CD4-positive, alpha-beta T cell (primary cell): ENCODE data around the gene CABP4. TPM values are rescaled to one million over a fixed set of nuclear protein-coding genes. Genes with fewer than 3 reads are reported as not detected.

Experiments used
- ATAC-seq: fragments of 200-7000 bp; cut with Tn5 transposase; one replicate; pipeline ENCODE4 v1.10.0; 2022; ENCODE audit warnings: mild to moderate bottlenecking; ENCODE audit not compliant: poor library complexity
- CTCF ChIA-PET: fragments of 350-600 bp; sonication (Branson Sonifier 250); formaldehyde crosslinking; loops from one replicate; lab custom pipeline; 2021; ENCODE audit warnings: antibody characterized with exemption, inconsistent platforms; lab: Charles Lee
- POLR2A ChIA-PET: fragments of 350-600 bp; sonication (Branson Sonifier 250); formaldehyde crosslinking; loops from one replicate; lab custom pipeline; 2021; ENCODE audit warnings: antibody characterized with exemption, inconsistent platforms; lab: Charles Lee
- DNase-seq, 14 experiments: peaks; one replicate each; pipeline ENCODE4 v3.0.0-alpha.2; 2013 to 2020; ENCODE audit warnings: mixed read lengths in 2 of 14
- H3K27ac ChIP-seq, 2 donors: one replicate each; pipeline versions ENCODE4 v1.5.1 to v1.7.0; 2013; ENCODE audit warnings: low read length in 2 of 2, low read depth in 1 of 2, mild to moderate bottlenecking in 1 of 2
- H3K27me3 ChIP-seq, 2 experiments: 1 replicate in 1 of 2; 2 replicates in 1 of 2; pipeline versions ENCODE4 v1.6.1 to v1.7.0; 2013; ENCODE audit warnings: low read length in 2 of 2, control low read depth in 1 of 2, mild to moderate bottlenecking in 1 of 2, moderate library complexity in 1 of 2; ENCODE audit not compliant: insufficient read depth in 2 of 2, control insufficient read depth in 1 of 2
- H3K36me3 ChIP-seq: one replicate; pipeline ENCODE4 v1.6.1; 2013; ENCODE audit warnings: low read length, control low read depth; ENCODE audit not compliant: insufficient read depth
- H3K4me1 ChIP-seq: one replicate; pipeline ENCODE4 v1.6.1; 2013; ENCODE audit warnings: low read length, control low read depth; ENCODE audit not compliant: insufficient read depth
- H3K4me3 ChIP-seq: one replicate; pipeline ENCODE4 v1.5.1; 2013; ENCODE audit warnings: mild to moderate bottlenecking, low read length, moderate library complexity
- H3K9me3 ChIP-seq, 2 experiments: 1 replicate in 1 of 2; 2 replicates in 1 of 2; pipeline versions ENCODE4 v1.6.1 to v1.7.0; 2013; ENCODE audit warnings: low read length in 2 of 2, mild to moderate bottlenecking in 2 of 2, control low read depth in 1 of 2, moderate library complexity in 1 of 2; ENCODE audit not compliant: control insufficient read depth in 1 of 2, insufficient read depth in 1 of 2
- H3K27ac Mint-ChIP-seq: one replicate; pipeline ENCODE4 v1.8.0; 2020; ENCODE audit warnings: mixed read lengths
- H3K27me3 Mint-ChIP-seq: one replicate; pipeline ENCODE4 v1.8.0; 2021; ENCODE audit warnings: mixed read lengths
- H3K36me3 Mint-ChIP-seq: one replicate; pipeline ENCODE4 v1.8.0; 2021; ENCODE audit warnings: low read depth, mixed read lengths
- H3K4me1 Mint-ChIP-seq: one replicate; pipeline ENCODE4 v1.8.0; 2021; ENCODE audit warnings: low read depth, mixed read lengths
- H3K4me3 Mint-ChIP-seq: one replicate; pipeline ENCODE4 v1.8.0; 2020; ENCODE audit warnings: mild to moderate bottlenecking, mixed read lengths
- H3K9me3 Mint-ChIP-seq: one replicate; pipeline ENCODE4 v1.8.0; 2020; ENCODE audit warnings: mixed read lengths
- intact Hi-C, 2 experiments: fragments of 100-400 bp; cut with DNase I in 1 of 2; cut with micrococcal nuclease in 1 of 2; formaldehyde crosslinking; loops; one replicate each; pipeline versions ENCODE4 v1.15.1 to v1.9.0; 2023 to 2025; cut with DNase I, micrococcal nuclease
- microRNA-seq: library from miRNA; unstranded; fragments of <30 nt; microRNA quantifications from one replicate; pipeline ENCODE4 v1.2.0, GENCODE V29; 2021; ENCODE audit warnings: borderline microRNAs expressed, borderline replicate concordance
- total RNA-seq, 174 experiments: library from RNA in 2 of 174; stranded (reverse) in 2 of 174; gene quantifications; one replicate each; pipeline ENCODE4 v1.2.3 and lab custom pipeline; 2021 to 2026
- TF ChIP-seq, protein P1 (sequence below): fragments of 200-600 bp; IDR thresholded peaks from one replicate; pipeline ENCODE4 v1.8.0; 2022; ENCODE audit warnings: antibody characterized with exemption, mild to moderate bottlenecking

The CABP4 gene
- total RNA-seq, 2 experiments from 2014 or later, result 7.5 to 8.5 TPM

DNA sequence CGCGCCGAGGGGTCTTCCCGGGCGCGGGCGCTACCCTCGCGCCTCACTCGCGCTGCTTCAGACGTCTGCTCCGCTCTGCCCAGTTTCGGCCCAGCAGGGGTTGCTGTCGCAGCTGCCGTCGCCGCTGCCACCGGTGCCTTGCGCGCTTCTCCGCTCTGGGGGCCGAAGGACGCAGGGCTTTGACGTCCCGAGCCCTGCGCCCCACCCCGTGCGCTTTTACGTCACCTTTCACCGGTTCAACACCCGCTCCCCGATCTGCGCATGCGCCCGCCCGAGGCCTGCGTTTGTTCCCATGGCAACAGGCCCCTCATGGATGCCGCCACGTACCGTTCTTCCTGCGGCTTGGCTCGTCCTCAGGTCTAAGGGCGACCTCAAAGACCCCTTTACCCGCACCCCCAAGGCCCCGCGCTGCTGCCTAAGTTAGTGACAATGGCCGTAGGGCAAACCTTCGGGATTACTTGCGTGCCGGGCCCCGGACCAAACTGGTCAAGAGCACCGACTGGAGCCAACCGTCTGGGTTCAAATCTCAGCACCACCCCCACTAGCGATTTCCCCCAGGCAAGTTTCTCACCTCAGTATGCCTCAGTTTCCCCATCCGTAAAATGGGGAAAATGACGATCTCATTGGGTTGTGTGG, 53.5 kb downstream of the CABP4 start:
- peak overlapping the region; percentile 87 to 97 for H3K27ac ChIP-seq
- Mint-ChIP-seq H3K4me1 (peaks cover 38% of the 10 kb centered on the region), H3K27ac (peak overlapping the region; percentile 98), H3K36me3 (peaks cover 19% of the 10 kb centered on the region), H3K4me3 (peak overlapping the region; percentile 93), H3K27me3 (no peaks in the 10 kb centered on the region), H3K9me3 (no peaks in the 10 kb centered on the region)
- ATAC-seq (peak; percentile 44), DNase-seq (peak; percentile 97 to 100 (median 99))
- peaks cover 43% of the 10 kb centered on the region for H3K4me1 ChIP-seq
- intact Hi-C loops, result loop anchor here (1.0 to 10.0 kb wide), 7 partner anchors 44 to 266 kb away; partner anchors contain the start of genes CARNS1 (in 1 of the 2), NDUFV1 (in 1 of the 2), POLD4 (in 1 of the 2) and PPP1CA (in 1 of the 2)
- CTCF ChIA-PET, result interaction anchor here (1.1 to 1.3 kb wide), 2 partner anchors 107 to 119 kb away, joined by 3 read pairs; partner anchors contain the start of gene PPP1CA
- POLR2A ChIA-PET, result interaction anchor here (0.6 to 1.1 kb wide), 7 partner anchors 26 to 183 kb away, joined by 3 to 6 read pairs (median 3); partner anchors contain the start of genes AIP, PTPRCAP and TBC1D10C
- H3K36me3 ChIP-seq, result peaks cover 10% of the 10 kb centered on the region
- TF ChIP-seq, protein P1, sequence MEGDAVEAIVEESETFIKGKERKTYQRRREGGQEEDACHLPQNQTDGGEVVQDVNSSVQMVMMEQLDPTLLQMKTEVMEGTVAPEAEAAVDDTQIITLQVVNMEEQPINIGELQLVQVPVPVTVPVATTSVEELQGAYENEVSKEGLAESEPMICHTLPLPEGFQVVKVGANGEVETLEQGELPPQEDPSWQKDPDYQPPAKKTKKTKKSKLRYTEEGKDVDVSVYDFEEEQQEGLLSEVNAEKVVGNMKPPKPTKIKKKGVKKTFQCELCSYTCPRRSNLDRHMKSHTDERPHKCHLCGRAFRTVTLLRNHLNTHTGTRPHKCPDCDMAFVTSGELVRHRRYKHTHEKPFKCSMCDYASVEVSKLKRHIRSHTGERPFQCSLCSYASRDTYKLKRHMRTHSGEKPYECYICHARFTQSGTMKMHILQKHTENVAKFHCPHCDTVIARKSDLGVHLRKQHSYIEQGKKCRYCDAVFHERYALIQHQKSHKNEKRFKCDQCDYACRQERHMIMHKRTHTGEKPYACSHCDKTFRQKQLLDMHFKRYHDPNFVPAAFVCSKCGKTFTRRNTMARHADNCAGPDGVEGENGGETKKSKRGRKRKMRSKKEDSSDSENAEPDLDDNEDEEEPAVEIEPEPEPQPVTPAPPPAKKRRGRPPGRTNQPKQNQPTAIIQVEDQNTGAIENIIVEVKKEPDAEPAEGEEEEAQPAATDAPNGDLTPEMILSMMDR, result no peak
- no peaks in the 10 kb centered on the region for H3K9me3 ChIP-seq
- H3K4me3 ChIP-seq, result peak overlapping the region; percentile 76
- H3K27me3 ChIP-seq, result peaks cover 0 to 9% of the 10 kb centered on the region in 2 experiments

GRCh38 chr11:67510023-67510345, 54.8 kb downstream of the CABP4 start:
- H3K27me3 ChIP-seq, result peaks cover 0 to 9% of the 10 kb centered on the region in 2 experiments
- H3K36me3 ChIP-seq, result peaks cover 10% of the 10 kb centered on the region
- H3K9me3 ChIP-seq, result no peaks in the 10 kb centered on the region
- peaks cover 39% of the 10 kb centered on the region for H3K4me1 ChIP-seq
- TF ChIP-seq, protein P1, result no peak
- H3K27ac ChIP-seq, result no peak overlapping the region
- Mint-ChIP-seq H3K27ac (peak overlapping the region; percentile 98), H3K9me3 (no peaks in the 10 kb centered on the region), H3K36me3 (peaks cover 19% of the 10 kb centered on the region), H3K4me1 (peaks cover 33% of the 10 kb centered on the region), H3K4me3 (peak overlapping the region; percentile 76), H3K27me3 (peaks cover 4% of the 10 kb centered on the region)
- ChIA-PET CTCF (interaction anchor here (0.5 kb wide), 1 partner anchor 30 kb away, joined by 3 read pairs; no protein-coding TSS in a partner anchor), POLR2A (no interaction called here)
- DNase-seq (no peak), ATAC-seq (no peak)
- no peak overlapping the region for H3K4me3 ChIP-seq
- intact Hi-C loops, result loop anchor here in 1 of 2 experiments (5.0 to 10.0 kb wide), 2 partner anchors 77 to 155 kb away; no protein-coding TSS in a partner anchor

Small RNAs within 50 kb of the gene (microRNA-seq; reads per million reads assigned to microRNA genes)
- 1.2 reads per million for gene MIR6752

Other genes starting within 250 kb of the CABP4 start
- 100 to 1,000 TPM; 309 to 325 TPM for gene GRK2, start 188.9 kb upstream of the CABP4 start, total RNA-seq
- 100 to 1,000 TPM; 160 to 161 TPM for gene ANKRD13D, start 166.1 kb upstream of the CABP4 start, total RNA-seq
- gene SSH3, start 151.8 kb upstream of the CABP4 start, total RNA-seq, result 1 to 10 TPM; 8.5 to 8.8 TPM
- 10 to 100 TPM; 31.7 to 39.5 TPM for gene POLD4, start 101.8 kb upstream of the CABP4 start, total RNA-seq
- 1 to 10 TPM; 6.0 to 6.9 TPM for gene CLCF1, start 81.8 kb upstream of the CABP4 start, total RNA-seq
- gene RAD9A, start 63.4 kb upstream of the CABP4 start, total RNA-seq, result 10 to 100 TPM; 19.3 to 20.3 TPM
- 10 to 100 TPM; 42.0 to 45.5 TPM for gene PPP1CA, start 53.5 kb upstream of the CABP4 start, total RNA-seq
- gene TBC1D10C, start 51.3 kb upstream of the CABP4 start, total RNA-seq, result 100 to 1,000 TPM; 205 to 212 TPM
- 1 to 10 TPM; 9.9 to 10.0 TPM for gene CARNS1, start 39.7 kb upstream of the CABP4 start, total RNA-seq
- gene RPS6KB2, start 26.9 kb upstream of the CABP4 start, total RNA-seq, result 10 to 100 TPM; 69.3 to 72.0 TPM
- 100 to 1,000 TPM; 129 to 134 TPM for gene PTPRCAP, start 17.7 kb upstream of the CABP4 start, total RNA-seq
- gene CORO1B, start 11.9 kb upstream of the CABP4 start, total RNA-seq, result 10 to 100 TPM; 25.8 to 30.2 TPM
- gene GPR152, start 2.6 kb upstream of the CABP4 start, total RNA-seq, result not detected
- gene TMEM134, start 13.9 kb downstream of the CABP4 start, total RNA-seq, result 10 to 100 TPM; 49.9 to 52.4 TPM
- gene AIP, start 27.7 kb downstream of the CABP4 start, total RNA-seq, result 100 to 1,000 TPM; 115 to 117 TPM
- 10 to 100 TPM; 90.0 to 94.8 TPM for gene PITPNM1, start 50.0 kb downstream of the CABP4 start, total RNA-seq
- gene CDK2AP2, start 52.8 kb downstream of the CABP4 start, total RNA-seq, result 10 to 100 TPM; 19.5 to 22.0 TPM
- gene CABP2, start 68.1 kb downstream of the CABP4 start, total RNA-seq, result not detected
- gene GSTP1, start 128.5 kb downstream of the CABP4 start, total RNA-seq, result 10 to 100 TPM; 60.1 to 62.8 TPM
- 100 to 1,000 TPM; 223 to 224 TPM for gene NDUFV1, start 151.6 kb downstream of the CABP4 start, total RNA-seq
- gene NUDT8, start 174.6 kb downstream of the CABP4 start, total RNA-seq, result 1 to 10 TPM in 1 of 2 experiments, under 1 TPM in 1; 0.92 to 1.4 TPM
- not detected for gene TBX10, start 184.4 kb downstream of the CABP4 start, total RNA-seq
- under 1 TPM; 0.30 to 0.36 TPM for gene ACY3, start 195.4 kb downstream of the CABP4 start, total RNA-seq
- not detected for gene ALDH3B2, start 219.3 kb downstream of the CABP4 start, total RNA-seq